ENCODE results near the gene PTPN4. TPM values are rescaled to one million over a fixed set of nuclear protein-coding genes. Genes with fewer than 3 reads are reported as not detected.
A peak's percentile ranks its signal among the peaks of the same experiment; 100 is the strongest.

PTPN4 gene
- total and polyA plus RNA-seq, 2 of the 13 experiments (the other 11 are each of a cell fraction or from before 2014, with no cell fraction given), result 20.3 to 34.6 TPM

DNA sequence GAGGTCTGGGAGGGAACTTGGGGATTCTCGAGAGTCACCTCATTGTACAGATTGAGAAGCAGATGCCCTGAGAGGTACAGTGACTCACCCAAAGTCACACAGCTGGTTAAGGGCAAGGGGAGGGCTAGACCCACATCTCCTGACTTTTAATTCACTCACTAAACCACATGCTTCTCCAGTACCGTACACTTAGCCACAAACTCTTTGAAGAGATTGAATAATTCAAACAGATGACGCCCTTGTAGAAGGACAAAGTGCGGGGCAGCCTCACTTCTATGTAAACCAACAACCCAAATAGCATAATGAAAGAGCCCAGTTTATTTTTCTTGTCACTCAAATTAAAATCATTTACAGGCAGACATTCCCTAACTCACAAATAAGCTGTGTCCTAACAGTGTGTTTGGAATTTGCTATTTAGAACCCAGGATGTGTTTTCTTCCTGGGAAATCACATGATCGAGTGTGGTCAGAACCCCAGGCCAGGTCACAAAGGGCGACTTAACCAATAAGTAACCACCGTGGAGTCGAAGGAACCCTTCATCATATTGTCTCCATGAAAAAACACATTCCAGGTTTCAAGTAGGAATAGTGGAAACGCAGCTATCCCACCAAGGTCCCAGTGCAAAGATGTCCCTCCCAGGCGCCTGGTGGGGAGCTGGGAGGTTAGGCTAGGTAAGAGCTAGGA is 35.8 kb upstream of the PTPN4 start (continued):
- TF ChIP-seq, protein P1, sequence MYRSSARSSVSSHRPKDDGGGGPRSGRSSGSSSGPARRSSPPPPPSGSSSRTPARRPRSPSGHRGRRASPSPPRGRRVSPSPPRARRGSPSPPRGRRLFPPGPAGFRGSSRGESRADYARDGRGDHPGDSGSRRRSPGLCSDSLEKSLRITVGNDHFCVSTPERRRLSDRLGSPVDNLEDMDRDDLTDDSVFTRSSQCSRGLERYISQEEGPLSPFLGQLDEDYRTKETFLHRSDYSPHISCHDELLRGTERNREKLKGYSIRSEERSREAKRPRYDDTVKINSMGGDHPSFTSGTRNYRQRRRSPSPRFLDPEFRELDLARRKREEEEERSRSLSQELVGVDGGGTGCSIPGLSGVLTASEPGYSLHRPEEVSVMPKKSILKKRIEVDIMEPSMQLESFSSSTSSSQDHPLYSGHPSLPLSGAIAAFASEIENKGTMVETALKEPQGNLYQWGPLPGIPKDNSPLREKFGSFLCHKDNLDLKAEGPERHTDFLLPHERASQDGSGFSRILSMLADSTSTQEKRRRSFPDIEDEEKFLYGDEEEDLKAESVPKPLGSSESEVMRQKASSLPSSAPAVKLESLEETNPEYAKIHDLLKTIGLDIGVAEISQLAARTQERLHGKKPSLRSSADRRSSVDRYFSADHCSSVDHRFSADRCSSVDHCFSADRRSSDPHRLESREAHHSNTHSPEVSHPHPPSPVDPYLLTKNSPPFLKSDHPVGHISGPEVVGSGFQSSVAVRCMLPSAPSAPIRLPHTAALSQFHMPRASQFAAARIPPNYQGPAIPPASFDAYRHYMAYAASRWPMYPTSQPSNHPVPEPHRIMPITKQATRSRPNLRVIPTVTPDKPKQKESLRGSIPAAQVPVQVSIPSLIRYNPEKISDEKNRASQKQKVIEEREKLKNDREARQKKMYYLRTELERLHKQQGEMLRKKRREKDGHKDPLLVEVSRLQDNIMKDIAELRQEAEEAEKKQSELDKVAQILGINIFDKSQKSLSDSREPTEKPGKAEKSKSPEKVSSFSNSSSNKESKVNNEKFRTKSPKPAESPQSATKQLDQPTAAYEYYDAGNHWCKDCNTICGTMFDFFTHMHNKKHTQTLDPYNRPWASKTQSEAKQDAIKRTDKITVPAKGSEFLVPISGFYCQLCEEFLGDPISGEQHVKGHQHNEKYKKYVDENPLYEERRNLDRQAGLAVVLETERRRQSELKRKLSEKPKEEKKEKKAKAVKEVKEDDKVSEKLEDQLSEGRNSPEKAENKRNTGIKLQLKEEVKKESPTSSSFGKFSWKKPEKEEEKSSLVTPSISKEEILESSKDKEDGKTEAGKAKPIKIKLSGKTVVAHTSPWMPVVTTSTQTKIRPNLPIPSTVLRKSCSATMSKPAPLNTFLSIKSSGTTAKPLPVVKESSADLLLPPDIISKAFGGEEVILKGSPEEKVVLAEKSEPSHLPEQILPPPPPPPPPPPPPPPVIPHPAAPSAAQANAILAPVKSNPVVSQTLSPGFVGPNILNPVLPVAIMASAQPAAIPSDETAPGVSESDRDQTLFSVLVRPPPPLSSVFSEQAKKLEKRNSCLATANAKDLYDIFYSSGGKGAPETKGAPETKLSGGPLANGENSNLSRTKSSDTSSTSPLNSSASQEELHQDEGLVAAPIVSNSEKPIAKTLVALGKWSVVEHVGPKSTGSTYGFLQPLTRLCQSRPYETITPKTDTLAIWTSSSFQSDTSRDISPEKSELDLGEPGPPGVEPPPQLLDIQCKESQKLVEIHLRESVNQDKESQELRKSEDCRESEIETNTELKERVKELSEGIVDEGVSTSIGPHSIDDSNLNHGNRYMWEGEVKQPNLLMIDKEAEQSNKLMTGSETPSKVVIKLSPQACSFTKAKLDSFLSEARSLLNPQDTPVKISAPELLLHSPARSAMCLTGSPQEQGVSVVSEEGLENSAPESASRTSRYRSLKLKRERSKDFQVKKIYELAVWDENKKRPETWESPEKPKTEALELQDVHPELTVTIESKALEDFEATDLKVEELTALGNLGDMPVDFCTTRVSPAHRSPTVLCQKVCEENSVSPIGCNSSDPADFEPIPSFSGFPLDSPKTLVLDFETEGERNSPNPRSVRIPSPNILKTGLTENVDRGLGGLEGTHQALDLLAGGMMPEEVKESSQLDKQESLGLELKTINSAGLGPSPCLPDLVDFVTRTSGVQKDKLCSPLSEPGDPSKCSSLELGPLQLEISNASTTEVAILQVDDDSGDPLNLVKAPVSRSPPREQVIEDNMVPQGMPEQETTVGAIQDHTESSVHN (CRISPR knock-in tag; IDR thresholded peaks at IDR 0.05), result no peak
- TF ChIP-seq SOX5 (CRISPR knock-in tag; IDR thresholded peaks at IDR 0.05; ENCODE audit: borderline replicate concordance) (peak; percentile 32; the same call in 1 of the 2 replicates), ZMYM3 (CRISPR knock-in tag; IDR thresholded peaks at IDR 0.05) (peak; percentile 60), RCOR2 (CRISPR knock-in tag; IDR thresholded peaks at IDR 0.05) (0 out of 2 replicates have a peak, but pooled peaks have one; percentile 36), ZSCAN5A (CRISPR knock-in tag; IDR thresholded peaks at IDR 0.05; ENCODE audit: borderline replicate concordance) (no peak), FOSL2 (CRISPR knock-in tag; IDR thresholded peaks at IDR 0.05) (0 out of 2 replicates have a peak, but pooled peaks have one; percentile 5), SAP130 (CRISPR knock-in tag; IDR thresholded peaks at IDR 0.05; ENCODE audit: low read depth) (peak; percentile 42), ZNF441 (CRISPR knock-in tag; IDR thresholded peaks at IDR 0.05; ENCODE audit: borderline replicate concordance) (0 out of 2 replicates have a peak, but pooled peaks have one; percentile 6), GATAD2A (CRISPR knock-in tag; IDR thresholded peaks at IDR 0.05) (peak; percentile 44; the same call in 1 of the 2 replicates), ZFP36L1 (CRISPR knock-in tag; IDR thresholded peaks at IDR 0.05) (peak; percentile 32; the same call in 1 of the 2 replicates), FOXP1 (IDR thresholded peaks at IDR 0.05) (no peak), FOXP1 (CRISPR knock-in tag; IDR thresholded peaks at IDR 0.05) (peak; percentile 27; the same call in 1 of the 2 replicates), ZFX (CRISPR knock-in tag; IDR thresholded peaks at IDR 0.05; ENCODE audit: low read depth) (no peak), MAFF (IDR thresholded peaks at IDR 0.05; ENCODE audit: low read depth, low read length) (no peak), ZKSCAN8 (CRISPR knock-in tag; IDR thresholded peaks at IDR 0.05; ENCODE audit: borderline replicate concordance) (0 out of 2 replicates have a peak, but pooled peaks have one; percentile 10)
- TF ChIP-seq, protein P2, sequence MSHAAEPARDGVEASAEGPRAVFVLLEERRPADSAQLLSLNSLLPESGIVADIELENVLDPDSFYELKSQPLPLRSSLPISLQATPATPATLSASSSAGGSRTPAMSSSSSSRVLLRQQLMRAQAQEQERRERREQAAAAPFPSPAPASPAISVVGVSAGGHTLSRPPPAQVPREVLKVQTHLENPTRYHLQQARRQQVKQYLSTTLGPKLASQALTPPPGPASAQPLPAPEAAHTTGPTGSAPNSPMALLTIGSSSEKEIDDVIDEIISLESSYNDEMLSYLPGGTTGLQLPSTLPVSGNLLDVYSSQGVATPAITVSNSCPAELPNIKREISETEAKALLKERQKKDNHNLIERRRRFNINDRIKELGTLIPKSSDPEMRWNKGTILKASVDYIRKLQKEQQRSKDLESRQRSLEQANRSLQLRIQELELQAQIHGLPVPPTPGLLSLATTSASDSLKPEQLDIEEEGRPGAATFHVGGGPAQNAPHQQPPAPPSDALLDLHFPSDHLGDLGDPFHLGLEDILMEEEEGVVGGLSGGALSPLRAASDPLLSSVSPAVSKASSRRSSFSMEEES (CRISPR knock-in tag; IDR thresholded peaks at IDR 0.05), result peak; percentile 68; the same call in 1 of the 2 replicates
- TF ChIP-seq, protein P3, sequence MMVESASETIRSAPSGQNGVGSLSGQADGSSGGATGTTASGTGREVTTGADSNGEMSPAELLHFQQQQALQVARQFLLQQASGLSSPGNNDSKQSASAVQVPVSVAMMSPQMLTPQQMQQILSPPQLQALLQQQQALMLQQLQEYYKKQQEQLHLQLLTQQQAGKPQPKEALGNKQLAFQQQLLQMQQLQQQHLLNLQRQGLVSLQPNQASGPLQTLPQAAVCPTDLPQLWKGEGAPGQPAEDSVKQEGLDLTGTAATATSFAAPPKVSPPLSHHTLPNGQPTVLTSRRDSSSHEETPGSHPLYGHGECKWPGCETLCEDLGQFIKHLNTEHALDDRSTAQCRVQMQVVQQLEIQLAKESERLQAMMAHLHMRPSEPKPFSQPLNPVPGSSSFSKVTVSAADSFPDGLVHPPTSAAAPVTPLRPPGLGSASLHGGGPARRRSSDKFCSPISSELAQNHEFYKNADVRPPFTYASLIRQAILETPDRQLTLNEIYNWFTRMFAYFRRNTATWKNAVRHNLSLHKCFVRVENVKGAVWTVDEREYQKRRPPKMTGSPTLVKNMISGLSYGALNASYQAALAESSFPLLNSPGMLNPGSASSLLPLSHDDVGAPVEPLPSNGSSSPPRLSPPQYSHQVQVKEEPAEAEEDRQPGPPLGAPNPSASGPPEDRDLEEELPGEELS (CRISPR knock-in tag; IDR thresholded peaks at IDR 0.05), result 0 out of 2 replicates have a peak, but pooled peaks have one; percentile 34

Data from HepG2 (cell line).